Neural cell (in vitro differentiated cells): ENCODE measurements around the gene RAPGEF4. TPM values are rescaled to one million over a fixed set of nuclear protein-coding genes. Genes with fewer than 3 reads are reported as not detected.
A peak's percentile ranks its signal among the peaks of the same experiment; 100 is the strongest.

Experiments
- H2AFZ ChIP-seq: fragments of 200-600, 300-800 bp; sonication (generic), shearing (Covaris generic); 2 replicates; pipeline ENCODE4 v1.6.0; 2014; ENCODE audit warnings: low read depth, mild to moderate bottlenecking, antibody characterized with exemption, low read length, moderate library complexity
- H3F3A ChIP-seq: fragments of 200-600 bp; shearing (Covaris generic); 2 replicates; pipeline ENCODE4 v1.6.1; 2016; ENCODE audit warnings: mild to moderate bottlenecking, moderate library complexity, mixed read lengths, antibody characterized with exemption, low read length; ENCODE audit not compliant: insufficient read depth, poor library complexity, severe bottlenecking
- H3K27ac ChIP-seq: fragments of 200-600, 300-800 bp; sonication (generic), shearing (Covaris generic); 2 replicates; pipeline ENCODE4 v1.5.1; 2014; ENCODE audit warnings: mild to moderate bottlenecking, low read length, moderate library complexity
- H3K27me3 ChIP-seq: fragments of 300-800, 200-600 bp; sonication (generic), shearing (Covaris generic); 2 replicates; pipeline ENCODE4 v1.6.0; 2014; ENCODE audit warnings: mild to moderate bottlenecking, low read depth, low read length, moderate library complexity; ENCODE audit not compliant: insufficient read depth
- H3K36me3 ChIP-seq: fragments of 300-800, 200-600 bp; sonication (generic), shearing (Covaris generic); 2 replicates; pipeline ENCODE4 v1.5.1; 2014; ENCODE audit warnings: mild to moderate bottlenecking, antibody characterized with exemption, low read length, moderate library complexity; ENCODE audit not compliant: insufficient read depth
- H3K4me2 ChIP-seq: fragments of 300-800, 200-600 bp; sonication (generic), shearing (Covaris generic); 2 replicates; pipeline ENCODE4 v1.6.0; 2014; ENCODE audit warnings: mild to moderate bottlenecking, low read length
- H3K4me3 ChIP-seq: fragments of 300-800, 200-600 bp; sonication (generic), shearing (Covaris generic); 2 replicates; pipeline ENCODE4 v1.5.1; 2014; ENCODE audit warnings: mild to moderate bottlenecking, low read length, moderate library complexity
- H3K79me2 ChIP-seq: fragments of 200-600 bp; shearing (Covaris generic); replicated peaks from 2 replicates; pipeline ENCODE4 v1.6.0; 2014; ENCODE audit warnings: mild to moderate bottlenecking, low read length, moderate library complexity; ENCODE audit not compliant: insufficient read depth
- H3K9ac ChIP-seq: fragments of 300-800, 200-600 bp; sonication (generic), shearing (Covaris generic); 2 replicates; pipeline ENCODE4 v1.6.1; 2016; ENCODE audit warnings: mild to moderate bottlenecking, low read length, mixed read lengths
- H3K9me2 ChIP-seq: fragments of 200-600 bp; shearing (Covaris generic); 2 replicates; pipeline ENCODE4 v1.6.1; 2016; ENCODE audit warnings: mild to moderate bottlenecking, low read length, mixed read lengths; ENCODE audit not compliant: insufficient read depth
- H3K9me3 ChIP-seq: fragments of 200-600, 300-800 bp; sonication (generic), shearing (Covaris generic); 2 replicates; pipeline ENCODE4 v1.6.1; 2016; ENCODE audit warnings: mild to moderate bottlenecking, mixed run types, low read length, moderate library complexity, mixed read lengths
- H4K20me1 ChIP-seq: fragments of 200-600 bp; shearing (Covaris generic); 2 replicates; pipeline ENCODE4 v1.6.1; 2016; ENCODE audit warnings: mild to moderate bottlenecking, mixed run types; ENCODE audit not compliant: insufficient read depth
- EP300 ChIP-seq: fragments of 450-650 bp; conservative IDR thresholded peaks from 2 replicates; pipeline ENCODE4 v1.6.1; 2014; ENCODE audit warnings: antibody characterized with exemption, mild to moderate bottlenecking, moderate library complexity; ENCODE audit not compliant: poor library complexity, severe bottlenecking
- EZH2 ChIP-seq: fragments of 200-600, 300-800 bp; shearing (Covaris generic), sonication (generic); IDR thresholded peaks from 2 replicates; pipeline ENCODE4 v1.6.1; 2014; ENCODE audit warnings: antibody characterized with exemption, low read length, borderline replicate concordance, mild to moderate bottlenecking; ENCODE audit not compliant: insufficient read depth, poor library complexity, severe bottlenecking
- MXI1 ChIP-seq: fragments of 450-650 bp; conservative IDR thresholded peaks from 2 replicates; pipeline ENCODE4 v1.6.1; 2014; ENCODE audit warnings: antibody characterized with exemption, mild to moderate bottlenecking; ENCODE audit not compliant: poor library complexity, severe bottlenecking
- POLR2AphosphoS5 ChIP-seq: IDR thresholded peaks from 2 replicates; pipeline ENCODE4 v1.6.1; 2012
- RAD21 ChIP-seq: fragments of 450-650 bp; conservative IDR thresholded peaks from 2 replicates; pipeline ENCODE4 v1.6.1; 2014; ENCODE audit warnings: antibody characterized with exemption, mild to moderate bottlenecking, moderate library complexity
- REST ChIP-seq: IDR thresholded peaks from 2 replicates; pipeline ENCODE4 v1.6.1; 2012; ENCODE audit warnings: borderline replicate concordance
- SMC3 ChIP-seq: fragments of 450-650 bp; conservative IDR thresholded peaks from 2 replicates; pipeline ENCODE4 v1.6.1; 2014; ENCODE audit warnings: antibody characterized with exemption, mild to moderate bottlenecking, moderate library complexity; ENCODE audit not compliant: poor library complexity
- TAF1 ChIP-seq: IDR thresholded peaks from 2 replicates; pipeline ENCODE4 v1.6.1; 2012; ENCODE audit warnings: low read depth
- polyA plus RNA-seq: library from polyadenylated mRNA; depleted of rRNA; stranded (reverse); fragments of >200 nt; gene quantifications from 2 replicates; pipeline ENCODE4 v1.2.3, GENCODE V29; 2014
- TF ChIP-seq, protein P1 (sequence below): fragments of 450-650 bp; IDR thresholded peaks from 2 replicates; pipeline ENCODE4 v1.5.1; 2014; ENCODE audit warnings: antibody characterized with exemption, mild to moderate bottlenecking, moderate library complexity; ENCODE audit not compliant: poor library complexity, severe bottlenecking

Gene RAPGEF4
- polyA plus RNA-seq, 1 donor from 2014 or later = 10.4 TPM

- TF ChIP-seq, protein P1, sequence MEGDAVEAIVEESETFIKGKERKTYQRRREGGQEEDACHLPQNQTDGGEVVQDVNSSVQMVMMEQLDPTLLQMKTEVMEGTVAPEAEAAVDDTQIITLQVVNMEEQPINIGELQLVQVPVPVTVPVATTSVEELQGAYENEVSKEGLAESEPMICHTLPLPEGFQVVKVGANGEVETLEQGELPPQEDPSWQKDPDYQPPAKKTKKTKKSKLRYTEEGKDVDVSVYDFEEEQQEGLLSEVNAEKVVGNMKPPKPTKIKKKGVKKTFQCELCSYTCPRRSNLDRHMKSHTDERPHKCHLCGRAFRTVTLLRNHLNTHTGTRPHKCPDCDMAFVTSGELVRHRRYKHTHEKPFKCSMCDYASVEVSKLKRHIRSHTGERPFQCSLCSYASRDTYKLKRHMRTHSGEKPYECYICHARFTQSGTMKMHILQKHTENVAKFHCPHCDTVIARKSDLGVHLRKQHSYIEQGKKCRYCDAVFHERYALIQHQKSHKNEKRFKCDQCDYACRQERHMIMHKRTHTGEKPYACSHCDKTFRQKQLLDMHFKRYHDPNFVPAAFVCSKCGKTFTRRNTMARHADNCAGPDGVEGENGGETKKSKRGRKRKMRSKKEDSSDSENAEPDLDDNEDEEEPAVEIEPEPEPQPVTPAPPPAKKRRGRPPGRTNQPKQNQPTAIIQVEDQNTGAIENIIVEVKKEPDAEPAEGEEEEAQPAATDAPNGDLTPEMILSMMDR = peak; percentile 45
- TF ChIP-seq POLR2AphosphoS5 = no peak
Observed at GRCh38 chr2:172813314-172813888, 77.8 kb downstream of the RAPGEF4 start (continued).

DNA sequence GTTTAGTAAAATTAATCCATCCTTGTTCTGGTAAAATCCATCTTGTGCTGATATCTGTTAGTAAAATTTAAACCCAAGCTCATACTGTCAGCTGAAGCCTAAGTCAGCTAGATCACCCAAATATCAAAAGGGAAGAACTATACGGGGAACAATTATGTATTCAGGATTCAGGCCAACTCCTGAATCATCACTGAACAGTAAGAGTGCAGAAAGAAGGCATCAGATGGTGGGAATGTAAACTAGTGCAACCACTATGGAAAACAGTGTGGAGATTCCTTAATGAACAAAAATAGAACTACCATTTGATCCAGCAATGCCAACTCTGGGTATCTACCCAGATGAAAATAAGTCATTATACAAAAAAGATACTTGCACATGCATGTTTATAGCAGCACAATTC, 81.8 kb downstream of the RAPGEF4 start:
- Histone ChIP-seq H3K9me3 (no peaks in the 10 kb centered on the region), H3K27ac (no peak overlapping the region), H3K79me2 (no peaks in the 10 kb centered on the region), H4K20me1 (no peaks in the 10 kb centered on the region), H3K9me2 (no peaks in the 10 kb centered on the region), H2AFZ (no peak overlapping the region), H3F3A (peaks cover 4% of the 10 kb centered on the region), H3K27me3 (no peaks in the 10 kb centered on the region), H3K4me3 (no peak overlapping the region), H3K4me2 (no peak overlapping the region), H3K9ac (no peak overlapping the region), H3K36me3 (no peaks in the 10 kb centered on the region)
- TF ChIP-seq SMC3 = no peak
- TF ChIP-seq, protein P1 = no peak
- no peak for TF ChIP-seq EZH2
- TF ChIP-seq POLR2AphosphoS5 = no peak
- TF ChIP-seq MXI1 = no peak
- no peak for TF ChIP-seq RAD21
- no peak for TF ChIP-seq REST
- no peak for TF ChIP-seq EP300
- no peak for TF ChIP-seq TAF1

DNA sequence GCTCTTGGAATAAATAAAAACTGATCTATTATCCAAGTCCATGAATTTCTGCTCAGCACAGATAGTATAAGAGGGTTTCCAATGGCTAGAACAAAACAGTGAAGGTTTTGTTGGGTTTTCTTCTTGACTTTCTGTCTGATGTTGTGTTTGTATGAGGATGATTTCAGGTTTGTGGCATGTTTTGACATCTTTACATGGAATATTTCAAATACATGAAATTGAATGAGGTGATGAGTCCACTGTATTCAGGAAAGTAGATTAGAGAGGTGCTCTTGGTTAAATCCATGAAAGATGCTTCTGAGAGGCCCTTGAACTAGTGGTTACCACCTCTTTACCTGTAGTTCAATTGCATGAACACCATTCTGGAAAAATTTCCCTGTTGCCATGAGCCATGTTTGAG, 84.3 kb downstream of the RAPGEF4 start:
- Histone ChIP-seq H3K4me3 (no peak overlapping the region), H3K27me3 (no peaks in the 10 kb centered on the region), H3K9me3 (no peaks in the 10 kb centered on the region), H3K9me2 (no peaks in the 10 kb centered on the region), H3K27ac (peak overlapping the region; percentile 38), H3K79me2 (no peaks in the 10 kb centered on the region), H3F3A (peaks cover 4% of the 10 kb centered on the region), H4K20me1 (no peaks in the 10 kb centered on the region), H2AFZ (no peak overlapping the region), H3K36me3 (no peaks in the 10 kb centered on the region), H3K4me2 (peak overlapping the region; percentile 20), H3K9ac (no peak overlapping the region)
- TF ChIP-seq TAF1 (no peak), POLR2AphosphoS5 (peak; percentile 75), REST (no peak), SMC3 (no peak), MXI1 (no peak), RAD21 (no peak), EP300 (peak; percentile 80)
